ENCODE measurements around the gene TENT5A. TPM values are rescaled to one million over a fixed set of nuclear protein-coding genes. Genes with fewer than 3 reads are reported as not detected.

Gene TENT5A
- total RNA-seq, 1 experiment from 2014 or later: 5.6 TPM

DNA sequence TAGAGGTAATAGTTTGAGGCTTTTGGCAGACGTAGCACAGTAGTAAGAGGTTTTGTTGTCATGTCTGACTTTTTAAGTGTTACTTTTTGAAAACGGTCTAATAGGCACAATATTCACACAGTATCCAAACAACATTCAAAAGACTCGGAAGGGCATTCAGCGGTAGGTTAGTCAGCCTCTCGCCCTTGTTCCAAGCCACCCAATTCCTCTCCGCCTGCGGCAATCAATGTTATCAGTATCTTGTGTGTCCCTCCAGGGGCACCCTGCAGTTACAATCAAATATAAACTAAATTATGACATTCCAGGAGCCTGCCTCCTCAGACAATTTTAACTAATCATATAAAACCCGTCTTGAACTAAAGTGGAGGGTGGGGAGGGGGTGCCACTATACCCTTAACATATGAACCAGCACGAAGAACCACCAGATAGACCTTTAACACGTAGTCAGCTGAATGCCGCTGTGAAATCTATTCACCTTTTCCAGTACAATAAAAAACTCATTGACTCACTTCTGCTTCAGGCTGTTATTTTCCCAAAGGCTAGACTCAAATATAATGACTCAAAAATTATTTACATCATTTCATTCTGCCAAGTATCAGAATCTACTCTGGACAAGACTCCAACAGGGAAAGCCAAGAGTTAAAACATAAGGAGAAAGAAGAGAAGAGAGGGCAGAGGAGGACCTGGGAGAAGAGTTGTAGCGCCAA is 1.6 kb downstream of the TENT5A start:
- peak; percentile 57 for DNase-seq
- POLR2A ChIA-PET (ENCODE audit: unreplicated experiment): no interaction called here
- TF ChIP-seq CTCF (conservative IDR thresholded peaks at IDR 0.05; ENCODE audit: low read depth, low read length) (no peak), EZH2 (IDR thresholded peaks at IDR 0.05; ENCODE audit: low read length, unreplicated experiment) (no peak), EZH2phosphoT487 (IDR thresholded peaks at IDR 0.05; ENCODE audit: borderline replicate concordance, low read length) (no peak)
- intact Hi-C loops (cut with micrococcal nuclease): loop anchor here (2.0 to 5.0 kb wide), 6 partner anchors 160 to 1009 kb away; no protein-coding TSS in a partner anchor
- Histone ChIP-seq H3K4me1 (ENCODE audit: insufficient read depth, low read length) (peaks cover 16% of the 10 kb centered on the region), H3K9me2 (replicated peaks; ENCODE audit: low read length) (no peaks in the 10 kb centered on the region), H3K79me2 (ENCODE audit: low read length) (peaks cover 53% of the 10 kb centered on the region), H2AFZ (ENCODE audit: low read length) (peak overlapping the region; percentile 98), H3K4me3 (ENCODE audit: low read length) (peak overlapping the region; percentile 77), H4K20me1 (ENCODE audit: low read length) (peaks cover 13% of the 10 kb centered on the region), H3K27me3 (ENCODE audit: low read length) (no peaks in the 10 kb centered on the region), H3F3A (ENCODE audit: low read length, unreplicated experiment) (no peaks in the 10 kb centered on the region), H3K9ac (ENCODE audit: low read length) (peak overlapping the region; percentile 74), H3K36me3 (ENCODE audit: low read depth, low read length) (peaks cover 14% of the 10 kb centered on the region), H3K27ac (ENCODE audit: low read length) (peak overlapping the region; percentile 40), H3K9me3 (ENCODE audit: low read length) (no peaks in the 10 kb centered on the region), H3K4me2 (ENCODE audit: low read length) (peak overlapping the region; percentile 97)
- CTCF ChIA-PET: no interaction called here
- ATAC-seq: no peak
- BruUV-seq (replicated peaks): TSS peak; percentile 25

DNA sequence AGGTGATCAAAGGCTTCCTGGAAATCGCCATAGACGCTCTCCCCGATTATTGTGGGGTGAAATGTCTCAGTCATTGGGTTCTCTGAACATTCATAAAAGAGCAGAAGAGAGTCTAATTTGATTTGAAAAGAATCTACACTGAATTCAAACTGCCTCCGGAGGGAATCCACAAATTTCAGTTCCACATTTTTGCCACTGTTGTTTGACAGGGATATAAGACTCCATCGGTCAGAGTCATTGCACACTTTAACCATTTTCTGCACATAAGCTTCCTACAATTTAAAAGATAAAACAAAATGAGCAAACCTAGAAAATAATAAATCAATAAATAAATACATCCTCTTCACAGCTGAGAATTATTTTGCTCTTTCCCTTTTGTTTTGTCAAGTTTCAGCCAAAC is 2.3 kb downstream of the TENT5A start:
- H3F3A ChIP-seq (ENCODE audit: low read length, unreplicated experiment): no peaks in the 10 kb centered on the region
- H3K4me3 ChIP-seq (ENCODE audit: low read length): peak overlapping the region; percentile 77
- H3K9me3 ChIP-seq (ENCODE audit: low read length): no peaks in the 10 kb centered on the region
- TF ChIP-seq EZH2 (IDR thresholded peaks at IDR 0.05; ENCODE audit: low read length, unreplicated experiment) (no peak), EZH2phosphoT487 (IDR thresholded peaks at IDR 0.05; ENCODE audit: borderline replicate concordance, low read length) (no peak), CTCF (conservative IDR thresholded peaks at IDR 0.05; ENCODE audit: low read depth, low read length) (no peak)
- H3K4me2 ChIP-seq (ENCODE audit: low read length): peak overlapping the region; percentile 97
- H3K36me3 ChIP-seq (ENCODE audit: low read depth, low read length): peaks cover 14% of the 10 kb centered on the region
- H3K79me2 ChIP-seq (ENCODE audit: low read length): peaks cover 53% of the 10 kb centered on the region
- no TSS peak for BruUV-seq (replicated peaks)
- no peaks in the 10 kb centered on the region for H3K9me2 ChIP-seq (replicated peaks; ENCODE audit: low read length)
- H3K4me1 ChIP-seq (ENCODE audit: insufficient read depth, low read length): peaks cover 16% of the 10 kb centered on the region
- intact Hi-C loops (cut with micrococcal nuclease): loop anchor here (2.0 to 5.0 kb wide), 6 partner anchors 159 to 1008 kb away; no protein-coding TSS in a partner anchor
- no peak for DNase-seq
- ATAC-seq: no peak
- POLR2A ChIA-PET (ENCODE audit: unreplicated experiment): no interaction called here
- peak overlapping the region; percentile 74 for H3K9ac ChIP-seq (ENCODE audit: low read length)
- CTCF ChIA-PET: no interaction called here
- no peaks in the 10 kb centered on the region for H3K27me3 ChIP-seq (ENCODE audit: low read length)
- peak overlapping the region; percentile 40; the same call in 1 of the 2 replicates for H3K27ac ChIP-seq (ENCODE audit: low read length)
- no peak overlapping the region for H2AFZ ChIP-seq (ENCODE audit: low read length)
- H4K20me1 ChIP-seq (ENCODE audit: low read length): peaks cover 13% of the 10 kb centered on the region

DNA sequence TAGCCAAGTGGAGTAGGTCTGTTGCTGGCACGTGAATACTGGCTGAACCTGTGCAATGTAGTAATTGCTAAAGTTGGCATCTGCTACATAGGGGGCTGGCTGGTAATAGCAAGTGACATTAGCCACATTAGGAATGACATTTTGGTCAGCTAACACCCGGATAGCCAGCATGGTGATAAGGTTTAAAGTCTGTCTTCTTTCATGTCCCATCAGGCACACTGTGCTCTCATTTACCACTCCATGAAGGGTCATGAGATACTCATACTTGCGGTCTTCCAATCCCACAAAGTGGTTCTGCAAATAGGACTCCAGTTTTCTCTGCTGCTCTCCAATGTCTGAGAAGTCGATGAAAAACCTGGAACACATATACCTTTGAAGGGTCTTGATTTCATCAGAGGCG is 2.8 kb downstream of the TENT5A start:
- ChIA-PET CTCF (no interaction called here), POLR2A (ENCODE audit: unreplicated experiment) (no interaction called here)
- Histone ChIP-seq H4K20me1 (ENCODE audit: low read length) (peaks cover 13% of the 10 kb centered on the region), H3F3A (ENCODE audit: low read length, unreplicated experiment) (no peaks in the 10 kb centered on the region), H3K9me3 (ENCODE audit: low read length) (no peaks in the 10 kb centered on the region), H3K4me3 (ENCODE audit: low read length) (peak overlapping the region; percentile 77), H3K4me1 (ENCODE audit: insufficient read depth, low read length) (peaks cover 16% of the 10 kb centered on the region), H3K36me3 (ENCODE audit: low read depth, low read length) (peaks cover 14% of the 10 kb centered on the region), H3K79me2 (ENCODE audit: low read length) (peaks cover 53% of the 10 kb centered on the region), H3K27ac (ENCODE audit: low read length) (no peak overlapping the region), H3K27me3 (ENCODE audit: low read length) (no peaks in the 10 kb centered on the region), H3K9me2 (replicated peaks; ENCODE audit: low read length) (no peaks in the 10 kb centered on the region), H3K9ac (ENCODE audit: low read length) (peak overlapping the region; percentile 74; the same call in 1 of the 2 replicates), H3K4me2 (ENCODE audit: low read length) (peak overlapping the region; percentile 97), H2AFZ (ENCODE audit: low read length) (no peak overlapping the region)
- no TSS peak for BruUV-seq (replicated peaks)
- TF ChIP-seq EZH2 (IDR thresholded peaks at IDR 0.05; ENCODE audit: low read length, unreplicated experiment) (no peak), CTCF (conservative IDR thresholded peaks at IDR 0.05; ENCODE audit: low read depth, low read length) (no peak), EZH2phosphoT487 (IDR thresholded peaks at IDR 0.05; ENCODE audit: borderline replicate concordance, low read length) (no peak)
- ATAC-seq (no peak), DNase-seq (no peak)
- intact Hi-C loops (cut with micrococcal nuclease): loop anchor here (2.0 to 5.0 kb wide), 6 partner anchors 159 to 1007 kb away; no protein-coding TSS in a partner anchor

All from PC-3 (cell line).